Mesenchymal stem cell (in vitro differentiated cells and primary cell): ENCODE data around the gene ZNF592.

ENCODE experiments used
- DNase-seq: peaks from one replicate; pipeline ENCODE4 v3.0.0-alpha.2; 2013
- H2AFZ ChIP-seq: one replicate; pipeline ENCODE4 v1.6.1; 2013; ENCODE audit warnings: low read depth, mild to moderate bottlenecking, control low read depth, inconsistent platforms, low read length, moderate library complexity
- H2AK5ac ChIP-seq: 2 replicates; pipeline ENCODE4 v1.6.1; 2013; ENCODE audit warnings: low read length, moderate library complexity, mild to moderate bottlenecking, inconsistent platforms; ENCODE audit not compliant: severe bottlenecking
- H2BK120ac ChIP-seq: one replicate; pipeline ENCODE4 v1.6.1; 2013; ENCODE audit warnings: low read depth, mild to moderate bottlenecking, inconsistent platforms, low read length, moderate library complexity
- H2BK12ac ChIP-seq, 2 experiments: one replicate each; pipeline ENCODE4 v1.6.1; 2013; ENCODE audit warnings: inconsistent platforms in 2 of 2, low read length in 2 of 2, mild to moderate bottlenecking in 2 of 2, moderate library complexity in 2 of 2, control low read depth in 1 of 2
- H2BK15ac ChIP-seq: one replicate; pipeline ENCODE4 v1.6.1; 2013; ENCODE audit warnings: mild to moderate bottlenecking, low read depth, inconsistent platforms; ENCODE audit not compliant: poor library complexity, severe bottlenecking
- H2BK5ac ChIP-seq: 2 replicates; pipeline ENCODE4 v1.6.1; 2013; ENCODE audit warnings: low read depth, mild to moderate bottlenecking, low read length, control low read depth, inconsistent platforms; ENCODE audit not compliant: poor library complexity, severe bottlenecking
- H3K14ac ChIP-seq, 2 experiments: one replicate each; pipeline ENCODE4 v1.6.1; 2013; ENCODE audit warnings: inconsistent platforms in 2 of 2, low read length in 2 of 2, control low read depth in 1 of 2, mild to moderate bottlenecking in 1 of 2, moderate library complexity in 1 of 2
- H3K18ac ChIP-seq, 2 experiments: one replicate each; pipeline ENCODE4 v1.6.1; 2013; ENCODE audit warnings: inconsistent platforms in 2 of 2, low read length in 2 of 2, control low read depth in 1 of 2, low read depth in 1 of 2, mild to moderate bottlenecking in 1 of 2
- H3K23ac ChIP-seq, 2 experiments: one replicate each; pipeline ENCODE4 v1.6.1; 2013; ENCODE audit warnings: inconsistent platforms in 2 of 2, low read length in 2 of 2, mild to moderate bottlenecking in 2 of 2, moderate library complexity in 2 of 2, control low read depth in 1 of 2
- H3K27ac ChIP-seq: 2 replicates; pipeline ENCODE4 v1.5.1; 2013; ENCODE audit warnings: mild to moderate bottlenecking, moderate library complexity, low read length, control low read depth, inconsistent platforms; ENCODE audit not compliant: poor library complexity, severe bottlenecking
- H3K27me3 ChIP-seq, 2 experiments: 2 replicates each; pipeline versions ENCODE4 v1.6.1 to v1.7.0; 2013; ENCODE audit warnings: low read length in 2 of 2, mild to moderate bottlenecking in 2 of 2, moderate library complexity in 2 of 2, control low read depth in 1 of 2, inconsistent platforms in 1 of 2; ENCODE audit not compliant: control insufficient read depth in 1 of 2, insufficient read depth in 1 of 2
- H3K36me3 ChIP-seq, 2 experiments: 2 replicates each; pipeline versions ENCODE4 v1.6.1 to v1.7.0; 2013; ENCODE audit warnings: low read length in 2 of 2, control low read depth in 1 of 2, inconsistent platforms in 1 of 2, low read depth in 1 of 2, mild to moderate bottlenecking in 1 of 2; ENCODE audit not compliant: insufficient read depth in 2 of 2, control insufficient read depth in 1 of 2
- H3K4ac ChIP-seq, 2 experiments: one replicate each; pipeline ENCODE4 v1.6.1; 2013; ENCODE audit warnings: inconsistent platforms in 2 of 2, low read length in 2 of 2, mild to moderate bottlenecking in 2 of 2, moderate library complexity in 2 of 2, control low read depth in 1 of 2, low read depth in 1 of 2
- H3K4me1 ChIP-seq: 2 replicates; pipeline ENCODE4 v1.6.1; 2013; ENCODE audit warnings: low read depth, low read length, control low read depth; ENCODE audit not compliant: control insufficient read depth, insufficient read depth
- H3K4me2 ChIP-seq: 2 replicates; pipeline ENCODE4 v1.6.1; 2013; ENCODE audit warnings: low read length, mild to moderate bottlenecking, inconsistent platforms; ENCODE audit not compliant: poor library complexity, severe bottlenecking
- H3K4me3 ChIP-seq, 2 experiments: 2 replicates each; pipeline versions ENCODE4 v1.5.1 to v1.7.0; 2013; ENCODE audit warnings: low read length in 2 of 2, mild to moderate bottlenecking in 2 of 2, control low read depth in 1 of 2, low read depth in 1 of 2; ENCODE audit not compliant: insufficient read depth in 1 of 2
- H3K79me1 ChIP-seq: replicated peaks from 2 replicates; pipeline ENCODE4 v1.6.1; 2013; ENCODE audit warnings: mild to moderate bottlenecking, control low read depth, low read length, inconsistent platforms; ENCODE audit not compliant: poor library complexity, severe bottlenecking
- H3K9ac ChIP-seq: 2 replicates; pipeline ENCODE4 v1.7.0; 2013; ENCODE audit warnings: mild to moderate bottlenecking, low read length, moderate library complexity
- H3K9me3 ChIP-seq: 2 replicates; pipeline ENCODE4 v1.7.0; 2013; ENCODE audit warnings: mild to moderate bottlenecking, low read length; ENCODE audit not compliant: control insufficient read depth
- H4K8ac ChIP-seq: one replicate; pipeline ENCODE4 v1.6.1; 2013; ENCODE audit warnings: inconsistent platforms, mild to moderate bottlenecking, low read length, moderate library complexity
- H4K91ac ChIP-seq: one replicate; pipeline ENCODE4 v1.6.1; 2013; ENCODE audit warnings: mild to moderate bottlenecking, low read length, inconsistent platforms
- WGBS: methylation state at CpG from one replicate; pipeline ENCODE4 v1.1.7; 2013; ENCODE audit warnings: mixed read lengths; 5-methylcytosine and 5-hydroxymethylcytosine counted together

Gene ZNF592

GRCh38 chr15:84766461-84767035 is 18.2 kb downstream of the ZNF592 start:
- WGBS: 90% methylated on average over 6 of the region's 6 CpGs
- H3K4me2 ChIP-seq: no peak overlapping the region
- H2AFZ ChIP-seq: no peak overlapping the region
- H4K8ac ChIP-seq: no peak overlapping the region
- no peak overlapping the region for H3K4me3 ChIP-seq
- no peak overlapping the region for H3K18ac ChIP-seq
- no peak overlapping the region for H4K91ac ChIP-seq
- H3K9ac ChIP-seq: no peak overlapping the region
- no peaks in the 10 kb centered on the region for H3K9me3 ChIP-seq
- H2BK5ac ChIP-seq: no peak overlapping the region
- H3K27ac ChIP-seq: no peak overlapping the region
- no peak overlapping the region for H3K4ac ChIP-seq
- DNase-seq: no peak
- H2AK5ac ChIP-seq: no peak overlapping the region
- no peak overlapping the region for H3K14ac ChIP-seq
- H3K27me3 ChIP-seq: no peaks in the 10 kb centered on the region
- peaks cover 6% of the 10 kb centered on the region for H3K4me1 ChIP-seq
- H2BK12ac ChIP-seq: no peak overlapping the region
- no peak overlapping the region for H3K23ac ChIP-seq
- no peak overlapping the region for H2BK15ac ChIP-seq
- H2BK120ac ChIP-seq: no peak overlapping the region
- peaks cover 13% of the 10 kb centered on the region for H3K79me1 ChIP-seq
- peaks cover 22 to 60% of the 10 kb centered on the region in 2 experiments for H3K36me3 ChIP-seq

- no peak overlapping the region for H2AFZ ChIP-seq
- no peak overlapping the region for H4K91ac ChIP-seq
- peaks cover 23 to 51% of the 10 kb centered on the region in 2 experiments for H3K36me3 ChIP-seq
- H4K8ac ChIP-seq: no peak overlapping the region
- no peak overlapping the region for H3K27ac ChIP-seq
- H3K79me1 ChIP-seq: peaks cover 12% of the 10 kb centered on the region
- H3K14ac ChIP-seq: no peak overlapping the region
- H2BK5ac ChIP-seq: no peak overlapping the region
- no peaks in the 10 kb centered on the region for H3K27me3 ChIP-seq
- no peak overlapping the region for H3K9ac ChIP-seq
- no peak overlapping the region for H3K4me2 ChIP-seq
- H2BK120ac ChIP-seq: no peak overlapping the region
- no peak overlapping the region for H3K18ac ChIP-seq
- WGBS: 72% methylated on average over 5 of the region's 5 CpGs
- H2BK15ac ChIP-seq: no peak overlapping the region
- peak; percentile 28 for DNase-seq
- H2AK5ac ChIP-seq: no peak overlapping the region
- no peak overlapping the region for H3K4me3 ChIP-seq
- H3K4ac ChIP-seq: no peak overlapping the region
- no peak overlapping the region for H2BK12ac ChIP-seq
- H3K23ac ChIP-seq: no peak overlapping the region
- H3K4me1 ChIP-seq: peaks cover 1% of the 10 kb centered on the region
- H3K9me3 ChIP-seq: no peaks in the 10 kb centered on the region
These were observed 23.6 kb downstream of the ZNF592 start for GRCh38 chr15:84772031-84772430.

- Histone ChIP-seq H3K36me3 (peaks cover 20 to 47% of the 10 kb centered on the region in 2 experiments), H3K27ac (no peak overlapping the region), H2BK15ac (no peak overlapping the region), H4K8ac (no peak overlapping the region), H3K27me3 (no peaks in the 10 kb centered on the region), H3K9ac (no peak overlapping the region), H2BK12ac (no peak overlapping the region), H2AK5ac (no peak overlapping the region), H2AFZ (no peak overlapping the region), H3K18ac (no peak overlapping the region), H3K14ac (no peak overlapping the region), H2BK5ac (no peak overlapping the region), H3K23ac (no peak overlapping the region), H4K91ac (no peak overlapping the region), H3K4ac (no peak overlapping the region), H2BK120ac (no peak overlapping the region), H3K4me3 (no peak overlapping the region), H3K4me2 (no peak overlapping the region), H3K9me3 (no peaks in the 10 kb centered on the region), H3K79me1 (peaks cover 14% of the 10 kb centered on the region), H3K4me1 (peaks cover 1% of the 10 kb centered on the region)
- DNase-seq: no peak
- WGBS: 100% methylated on average over 1 of the region's 2 CpGs
These were observed 24.1 kb downstream of the ZNF592 start for GRCh38 chr15:84772467-84772866.

- Histone ChIP-seq H4K91ac (no peak overlapping the region), H3K79me1 (peaks cover 19% of the 10 kb centered on the region), H3K4me3 (no peak overlapping the region), H3K4ac (no peak overlapping the region), H3K14ac (no peak overlapping the region), H4K8ac (no peak overlapping the region), H3K9ac (no peak overlapping the region), H3K36me3 (peaks cover 28 to 45% of the 10 kb centered on the region in 2 experiments), H2BK15ac (no peak overlapping the region), H3K23ac (no peak overlapping the region), H3K4me2 (no peak overlapping the region), H3K18ac (no peak overlapping the region), H3K4me1 (peaks cover 1% of the 10 kb centered on the region), H3K27me3 (no peaks in the 10 kb centered on the region), H2BK12ac (no peak overlapping the region), H2AFZ (no peak overlapping the region), H2AK5ac (no peak overlapping the region), H2BK5ac (no peak overlapping the region), H2BK120ac (no peak overlapping the region), H3K27ac (no peak overlapping the region), H3K9me3 (no peaks in the 10 kb centered on the region)
- no peak for DNase-seq
- 98% methylated on average over 3 of the region's 3 CpGs for WGBS
These were observed 25.3 kb downstream of the ZNF592 start for GRCh38 chr15:84773716-84774115.
